HG03342 (cell line): Measurements from ENCODE around the gene ERICH4.
"Not testable (repeated sequence)": the region's sequence is repeated elsewhere in the genome, so short reads cannot be mapped to it uniquely, and the experiment has no call there.

Source experiments
- ATAC-seq: cut with Tn5 transposase; IDR thresholded peaks from one replicate; pipeline ENCODE4 v1.9.1; 2021; ENCODE audit warnings: mild to moderate bottlenecking, moderate library complexity; ENCODE audit not compliant: unreplicated experiment

ERICH4 gene

DNA sequence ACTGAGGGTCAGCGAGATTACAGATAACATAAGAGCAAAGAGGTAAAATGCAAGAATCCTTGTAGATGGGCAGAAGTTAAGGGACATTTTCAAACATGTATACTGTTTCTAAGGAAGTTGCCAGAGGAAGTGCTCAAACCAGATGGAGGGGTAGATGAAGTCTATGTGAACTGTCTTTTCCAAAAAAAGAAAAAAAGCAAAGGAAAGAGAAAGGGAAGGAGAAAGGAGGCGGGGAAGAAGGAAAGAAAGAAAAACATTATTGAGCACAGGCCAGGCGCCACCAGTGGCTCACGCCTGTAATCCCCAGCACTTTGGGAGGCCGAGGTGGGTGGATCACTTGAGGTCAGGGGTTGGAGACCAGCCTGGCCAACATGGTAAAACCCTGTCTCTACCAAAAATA is 8.5 kb upstream of the ERICH4 start:
- ATAC-seq, result no peak

- ATAC-seq, result not testable (repeated sequence)
Measured at GRCh38 chr19:41435376-41435775, 7.6 kb upstream of the ERICH4 start.

- no peak for ATAC-seq
Measured at GRCh38 chr19:41435936-41436673, 6.9 kb upstream of the ERICH4 start.

- ATAC-seq, result no peak
Measured at GRCh38 chr19:41436674-41436951, 6.3 kb upstream of the ERICH4 start.

DNA sequence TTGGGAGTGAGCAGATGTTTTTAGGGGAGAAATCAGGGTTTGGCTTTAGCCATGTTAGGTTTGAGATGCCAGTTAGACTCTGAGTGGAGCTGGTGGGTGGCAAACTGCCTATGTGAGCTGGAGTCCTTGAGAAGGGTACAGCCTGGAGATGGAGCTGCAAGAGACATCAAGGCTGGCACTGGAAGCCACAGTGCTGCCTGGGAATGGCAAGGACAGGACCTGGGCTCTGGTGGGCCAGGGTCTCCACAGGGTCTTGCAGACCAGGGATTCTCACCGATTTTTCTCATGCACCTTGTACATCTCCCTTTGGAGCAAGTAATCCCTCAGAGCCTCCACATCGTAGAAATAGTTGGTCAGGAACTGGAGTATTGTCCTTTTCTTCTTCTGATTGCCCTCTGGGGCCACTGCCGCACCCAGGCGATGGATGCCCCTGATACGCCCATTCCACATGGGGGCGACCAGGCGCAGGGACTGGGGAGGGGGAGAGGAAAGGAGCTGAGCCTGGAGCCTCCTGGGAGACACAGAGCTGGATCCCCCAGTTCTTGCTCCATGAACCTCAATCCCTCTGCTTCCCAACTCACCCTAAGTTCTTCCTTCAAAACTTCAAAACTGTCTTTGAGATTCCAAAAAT is 4.9 kb upstream of the ERICH4 start:
- ATAC-seq, result no peak

GRCh38 chr19:41439441-41440222 is 3.3 kb upstream of the ERICH4 start, which contains the start of gene DMAC2:
Gene DMAC2, minus strand, starts transcription at chr19:41439912. Its CDS starts 13 bp downstream, at chr19:41439899.
- peak; percentile 78 for ATAC-seq

- no peak for ATAC-seq
Measured at GRCh38 chr19:41441321-41441945, 1.5 kb upstream of the ERICH4 start.

DNA sequence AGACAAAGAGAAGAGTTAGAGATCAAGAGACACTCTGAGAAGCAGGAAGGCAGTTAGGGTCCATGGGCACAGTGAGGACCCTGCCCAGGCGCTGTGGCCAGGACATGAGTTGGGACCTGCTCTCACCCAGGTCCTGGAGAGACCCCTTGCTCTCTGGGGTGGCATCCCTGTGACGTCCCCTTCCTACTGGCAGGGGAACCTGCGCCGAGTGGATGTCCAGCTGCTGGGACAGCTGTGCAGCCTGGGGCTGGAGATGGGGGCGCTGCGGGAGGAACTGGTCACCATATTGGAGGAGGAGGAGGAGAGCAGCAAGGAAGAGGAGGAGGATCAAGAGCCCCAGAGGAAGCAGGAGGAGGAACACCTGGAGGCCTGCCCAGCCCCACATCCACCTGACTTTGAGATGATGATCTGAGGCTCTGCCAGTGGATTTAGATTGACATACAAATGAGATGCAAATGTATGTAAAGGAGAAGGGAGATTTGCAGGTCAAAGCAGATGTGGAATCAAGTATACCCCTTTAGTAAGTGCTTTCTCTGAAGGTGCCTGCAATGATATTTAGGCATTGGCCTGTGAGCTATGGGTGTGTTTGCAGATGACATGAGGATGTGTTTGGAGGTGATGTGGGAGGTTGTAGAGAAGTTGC is 978 bp downstream of the ERICH4 start:
- ATAC-seq, result no peak

- no peak for ATAC-seq
Measured at GRCh38 chr19:41445575-41445974, 2.6 kb downstream of the ERICH4 start.

DNA sequence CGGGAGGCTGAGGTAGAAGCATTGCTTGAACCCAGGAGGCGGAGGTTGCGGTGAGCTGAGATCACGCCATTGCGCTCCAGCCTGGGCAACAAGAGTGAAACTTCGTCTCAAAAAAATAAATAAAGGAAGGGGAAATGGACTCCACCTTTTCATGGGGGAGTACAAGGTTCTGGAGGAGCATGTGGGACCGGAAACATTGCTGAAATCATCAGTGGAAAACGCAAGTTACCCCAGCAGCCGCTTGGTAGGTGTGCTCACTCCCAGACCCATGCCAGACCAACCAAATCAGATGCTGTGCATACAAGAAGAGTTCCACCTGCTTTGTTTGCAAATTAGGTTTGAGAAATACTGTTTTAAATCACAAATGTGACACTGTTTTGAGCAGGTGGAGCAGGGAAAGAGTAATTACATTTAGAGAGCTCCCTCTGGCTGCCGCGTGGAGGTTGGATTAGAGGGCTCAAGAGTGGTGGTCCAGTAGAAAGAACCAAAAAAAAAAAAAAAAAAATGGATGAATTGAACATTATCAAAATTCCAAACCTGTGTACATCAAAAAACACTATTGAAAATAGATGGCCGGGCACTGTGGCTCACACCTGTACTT is 4.9 kb downstream of the ERICH4 start:
- ATAC-seq, result no peak

DNA sequence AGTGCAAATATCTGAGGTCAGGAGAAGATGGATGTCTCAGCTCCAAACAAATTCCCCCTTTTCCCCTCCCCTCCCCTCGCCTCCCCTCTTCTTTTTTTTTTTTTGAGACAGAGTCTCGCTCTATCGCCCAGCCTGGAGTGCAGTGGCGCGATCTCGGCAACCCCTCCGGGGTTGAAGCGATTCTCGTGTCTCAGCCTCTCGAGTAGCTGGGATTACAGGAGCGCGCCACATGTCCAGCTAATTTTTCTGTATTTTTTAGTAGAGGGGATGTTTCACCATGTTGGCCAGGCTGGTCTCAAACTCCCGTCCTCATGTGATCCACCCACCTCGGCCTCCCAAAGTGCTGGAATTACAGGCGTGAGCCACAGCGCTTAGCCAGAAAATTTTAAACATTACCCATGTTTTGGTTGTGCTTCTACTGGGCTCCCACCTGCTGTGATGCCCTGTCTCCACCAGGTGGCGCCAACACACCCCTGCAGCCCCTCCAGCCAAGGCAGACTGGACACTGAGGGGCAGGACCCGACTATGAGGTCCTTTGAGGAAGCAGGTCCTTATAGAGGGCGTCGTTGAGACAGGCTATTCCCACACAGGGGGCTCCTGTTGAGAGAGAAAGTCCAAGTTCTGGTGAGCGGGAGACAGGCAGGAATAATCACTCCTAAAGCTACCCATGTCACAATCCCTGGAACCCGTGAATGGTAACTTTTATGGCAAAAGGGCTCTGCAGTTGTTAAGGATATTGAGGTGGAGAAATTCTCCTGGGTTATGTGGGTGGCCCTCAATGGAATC is 6.3 kb downstream of the ERICH4 start:
- no peak for ATAC-seq

- ATAC-seq, result no peak
Measured at GRCh38 chr19:41449865-41450178, 6.9 kb downstream of the ERICH4 start.

DNA sequence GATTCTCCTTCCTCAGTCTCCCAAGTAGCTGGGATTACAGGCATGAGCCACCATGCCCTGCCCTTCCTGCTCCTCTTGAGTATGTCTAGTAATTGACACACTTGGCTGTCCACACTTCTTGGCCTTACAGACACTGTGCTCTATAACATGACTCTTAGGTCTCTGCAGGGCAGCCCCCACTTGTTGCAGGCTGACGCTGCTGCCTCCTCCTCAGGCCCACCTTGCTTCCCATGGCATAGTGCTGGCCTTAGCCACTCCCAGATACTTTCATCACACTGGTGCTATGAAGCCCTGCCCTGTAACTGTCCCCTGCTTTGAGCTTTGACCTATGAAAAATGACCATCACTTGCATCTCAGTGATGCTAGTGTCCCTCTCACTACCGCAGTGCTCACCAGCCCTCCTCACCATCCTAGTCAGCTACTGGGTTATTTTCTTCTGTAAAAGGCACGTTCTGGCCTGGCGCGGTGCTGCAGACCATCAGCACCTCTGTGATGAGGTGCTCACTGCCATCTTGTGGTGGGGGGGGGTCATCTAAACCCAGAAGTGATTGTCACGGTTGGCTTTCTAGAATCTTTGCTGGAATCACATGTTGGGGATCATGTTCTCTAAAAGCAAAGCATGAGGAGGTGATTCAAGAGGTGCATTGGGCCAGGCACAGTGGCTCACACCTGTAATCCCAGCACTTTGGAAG is 9.8 kb downstream of the ERICH4 start:
- ATAC-seq, result no peak

DNA sequence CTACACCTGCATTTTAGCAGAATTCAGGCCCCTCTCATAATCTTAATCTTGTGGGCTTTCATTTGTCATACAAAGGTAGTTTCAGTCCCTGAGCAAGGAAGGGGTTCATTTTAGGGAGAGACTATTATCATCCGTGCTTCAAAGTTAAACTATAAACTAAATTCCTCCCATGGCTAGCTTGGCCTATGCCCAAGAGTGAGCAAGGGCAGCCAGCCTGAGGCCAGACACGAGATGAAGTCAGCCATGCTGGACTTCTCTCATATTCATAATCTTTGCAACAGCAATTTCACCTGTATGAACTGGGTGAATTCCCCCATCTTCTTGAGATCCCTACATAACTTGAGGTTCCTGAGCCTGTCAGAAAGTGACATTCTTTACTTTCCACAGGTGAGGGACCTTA is 13.0 kb downstream of the ERICH4 start:
- ATAC-seq, result no peak

- no peak for ATAC-seq
Measured at GRCh38 chr19:41456342-41456918, 13.5 kb downstream of the ERICH4 start.

DNA sequence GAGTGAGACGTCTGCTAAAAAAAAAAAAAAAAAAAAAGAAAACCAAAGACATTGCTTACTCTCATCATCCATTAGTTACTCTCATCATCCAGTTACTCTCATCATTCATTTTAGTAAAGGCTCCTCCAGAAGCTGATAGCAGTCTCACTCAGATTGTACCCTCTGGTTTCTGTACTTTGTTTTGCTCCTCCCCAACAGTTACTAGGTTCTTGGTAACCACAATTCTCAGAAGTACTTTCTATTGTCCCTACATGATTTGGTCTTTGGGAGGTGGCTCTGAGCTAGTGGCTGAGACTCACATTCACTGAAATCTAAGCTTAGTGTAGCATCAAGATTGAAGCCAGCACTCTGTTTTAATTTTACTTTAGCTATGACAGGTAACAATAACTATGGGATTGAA is 14.3 kb downstream of the ERICH4 start:
- ATAC-seq, result peak; percentile 87

- ATAC-seq, result no peak
Measured at GRCh38 chr19:41462497-41462896, 19.5 kb downstream of the ERICH4 start.

- ATAC-seq, result not testable (repeated sequence)
Measured at GRCh38 chr19:41463257-41464256, 20.6 kb downstream of the ERICH4 start.
